ENCODE measurements around the gene LMOD1.
"Not testable (repeated sequence)": the region's sequence is repeated elsewhere in the genome, so short reads cannot be mapped to it uniquely, and the experiment has no call there.

The LMOD1 gene

DNA sequence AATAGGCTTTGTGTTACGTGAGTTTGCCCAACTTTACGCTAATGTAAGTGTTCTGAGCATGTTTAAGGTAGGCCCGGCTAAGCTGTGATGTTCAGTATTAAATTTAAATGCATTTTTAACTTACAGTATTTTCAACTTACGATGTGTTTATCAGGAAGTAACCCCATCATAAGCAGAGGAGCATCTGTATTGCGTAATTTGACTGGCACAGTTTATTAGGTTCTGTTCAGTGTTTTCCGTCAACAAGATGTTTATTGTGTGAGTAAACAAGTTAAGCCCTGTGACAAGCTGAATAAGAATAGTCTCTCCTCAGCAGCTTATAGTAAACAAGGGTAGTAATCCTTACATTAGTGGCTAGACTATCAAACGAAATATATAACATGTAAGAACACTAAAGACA is 84.9 kb downstream of the LMOD1 start:
- DNase-seq (ENCODE audit: low spot score): no peak

DNA sequence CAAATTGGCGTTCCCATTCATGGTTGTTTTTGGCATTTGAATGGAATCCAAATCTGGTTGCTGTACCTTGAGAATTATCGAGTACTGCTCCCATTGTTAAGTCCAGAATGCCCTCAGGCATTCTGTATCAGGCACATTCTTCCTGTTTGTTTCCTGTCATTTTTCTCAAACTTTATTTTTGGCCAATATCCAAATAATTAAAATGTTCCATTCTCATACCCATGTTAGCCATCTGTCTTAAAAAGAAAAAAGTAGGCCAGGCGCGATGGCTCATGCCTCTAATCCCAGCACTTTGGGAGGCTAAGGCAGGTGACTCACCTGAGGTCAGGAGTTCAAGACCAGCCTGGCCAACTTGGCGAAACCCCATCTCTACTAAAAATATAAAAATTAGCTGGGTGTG is 86.9 kb downstream of the LMOD1 start:
- no peak for DNase-seq (ENCODE audit: low spot score)

DNA sequence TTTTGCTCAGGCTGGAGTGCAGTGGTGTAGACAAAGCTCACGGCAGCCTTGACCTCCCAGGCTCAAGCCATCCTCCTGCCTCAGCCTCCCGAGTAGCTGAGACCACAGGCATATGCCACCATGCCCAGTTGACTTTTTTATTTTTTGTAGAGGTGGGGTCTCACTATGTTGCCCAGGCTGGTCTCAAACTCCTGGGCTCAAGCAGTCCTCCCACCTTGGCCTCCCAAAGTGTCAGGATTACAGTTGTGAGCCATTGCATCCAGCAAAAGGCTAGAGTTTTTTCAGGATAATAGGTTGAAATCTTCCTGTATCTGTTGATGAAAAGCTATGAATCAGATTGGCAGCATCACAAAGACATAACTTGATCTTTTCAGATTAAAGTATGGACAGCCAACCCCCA is 89.6 kb downstream of the LMOD1 start:
- not testable (repeated sequence) for DNase-seq (ENCODE audit: low spot score)

DNA sequence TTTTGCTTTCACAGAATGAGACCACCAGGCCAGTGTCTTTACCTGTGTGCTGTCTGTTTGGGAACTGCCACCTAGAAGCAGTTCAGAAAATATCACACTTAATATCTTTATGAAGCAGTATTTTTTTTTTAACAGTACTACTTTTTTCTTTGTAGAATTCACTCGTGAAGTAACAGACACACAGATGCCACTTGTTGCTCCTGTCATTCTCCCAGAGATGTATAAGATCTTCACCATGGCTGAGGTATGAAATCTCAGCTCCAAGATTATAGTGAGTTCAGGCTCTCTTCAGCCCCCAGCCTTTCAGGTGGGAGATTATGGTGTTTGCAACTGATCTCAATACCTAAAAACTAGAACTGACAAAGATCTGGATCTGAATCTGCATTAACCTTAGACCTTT is 94.4 kb downstream of the LMOD1 start:
- no peak for DNase-seq (ENCODE audit: low spot score)

DNA sequence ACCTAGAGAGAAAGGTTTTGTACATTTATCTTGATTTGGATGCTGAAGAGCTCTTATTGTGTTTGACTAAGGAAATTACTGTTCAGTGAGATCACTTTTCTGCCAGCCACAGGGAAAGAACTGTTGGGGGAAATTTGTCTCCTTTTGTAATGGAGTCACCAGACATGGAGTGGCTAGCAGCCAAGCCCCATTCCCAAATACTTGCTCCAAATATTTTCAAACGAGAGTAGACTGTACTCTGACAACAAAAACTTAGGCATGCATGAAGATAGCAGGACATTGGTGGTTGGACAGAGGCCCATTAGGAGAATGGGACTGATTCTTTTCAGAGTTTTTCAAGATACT is 96.3 kb downstream of the LMOD1 start:
- DNase-seq (ENCODE audit: low spot score): no peak

DNA sequence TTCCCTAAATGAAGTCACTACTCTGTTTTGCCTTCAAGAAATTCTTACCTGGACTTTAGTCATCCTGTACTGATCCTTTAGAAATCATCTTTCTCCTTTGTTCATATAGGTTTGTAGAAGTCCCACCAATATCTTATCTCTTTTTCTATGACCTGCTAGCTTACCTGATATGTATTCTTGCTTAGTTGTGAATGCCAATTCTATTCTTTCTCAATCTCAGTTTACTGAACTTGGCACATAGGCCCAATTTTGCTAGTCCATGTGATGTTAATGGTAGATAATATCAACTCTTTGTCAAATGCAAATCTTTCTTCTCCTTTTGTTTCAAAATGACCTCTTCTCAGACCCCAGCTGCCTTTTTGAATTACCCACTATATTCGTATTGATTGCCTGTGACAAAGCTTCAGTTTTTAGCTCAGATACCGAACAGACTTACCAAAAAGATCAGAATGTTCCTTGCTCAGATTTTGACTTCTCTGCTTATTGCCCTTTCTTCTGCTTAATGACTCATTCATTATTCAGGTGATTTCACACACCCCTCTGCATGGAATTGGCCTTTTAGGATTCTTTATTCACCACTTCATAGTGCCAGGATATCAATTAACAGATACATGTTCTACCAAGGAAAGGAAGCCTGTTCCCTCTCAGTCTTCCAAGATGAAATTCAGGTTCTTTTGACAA is 96.8 kb downstream of the LMOD1 start:
- no peak for DNase-seq (ENCODE audit: low spot score)

DNA sequence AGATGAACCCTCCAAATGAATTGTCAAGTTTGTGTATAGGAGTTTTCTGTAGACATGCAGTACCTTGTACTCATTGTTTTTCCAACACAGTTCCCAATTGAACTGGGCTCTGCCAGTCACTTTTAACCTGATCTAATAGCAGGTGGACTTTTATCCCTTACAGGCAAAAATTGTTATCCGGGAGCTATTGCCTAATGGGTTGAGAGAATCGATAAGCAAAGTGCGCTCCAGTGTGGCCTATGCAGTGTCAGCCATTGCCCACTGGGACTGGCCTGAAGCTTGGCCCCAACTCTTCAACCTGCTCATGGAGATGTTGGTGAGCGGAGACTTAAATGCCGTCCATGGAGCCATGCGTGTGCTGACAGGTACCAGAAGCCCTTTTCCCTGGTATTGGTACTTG is 98.1 kb downstream of the LMOD1 start:
- DNase-seq (ENCODE audit: low spot score): no peak

DNA sequence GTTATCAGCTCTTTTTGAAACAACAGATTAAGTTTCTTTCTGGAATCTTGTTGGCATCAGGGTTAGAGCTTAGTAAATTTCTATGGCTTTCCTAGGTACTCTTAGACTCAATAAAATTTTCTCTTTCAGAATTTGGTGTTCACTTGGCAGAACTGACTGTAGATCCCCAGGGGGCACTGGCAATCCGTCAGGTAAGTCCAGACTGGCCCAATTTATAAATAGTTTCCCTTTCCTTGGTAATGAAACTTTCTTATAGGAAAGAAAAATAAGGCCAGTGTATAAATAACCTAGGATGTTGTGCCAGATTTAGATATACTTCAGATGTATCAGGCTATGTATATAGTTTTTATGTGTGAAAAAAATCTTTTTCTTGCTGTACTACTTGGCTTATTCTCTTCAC is 99.2 kb downstream of the LMOD1 start:
- no peak for DNase-seq (ENCODE audit: low spot score)

All from Ammon's horn (tissue), 1 donor.